Stimulated activated CD8-positive, alpha-beta memory T cell treated with anti-CD3 and anti-CD28 coated beads, Interleukin-2, amount 100 ng/mL, for 1 hour (primary cell): ENCODE results near the gene CASP10.
"Not testable (repeated sequence)": the region's sequence is repeated elsewhere in the genome, so short reads cannot be mapped to it uniquely, and the experiment has no call there.

Experiments used
- DNase-seq, 2 donors: peaks; one replicate each; pipeline ENCODE4 v3.0.0-alpha.2; 2020; ENCODE audit warnings: low read depth in 2 of 2

The CASP10 gene

GRCh38 chr2:201182650-201183364 is at the start of gene CASP10:
CASP10 (plus strand) TSS chr2:201183141; CDS start chr2:201185778, 2,637 bp downstream.
- no peak for DNase-seq

- no peak for DNase-seq
These were observed 47.6 kb upstream of the CASP10 start for GRCh38 chr2:201135386-201135785.

GRCh38 chr2:201136889-201137321 is 46.0 kb upstream of the CASP10 start:
- no peak for DNase-seq

GRCh38 chr2:201137505-201138400 is 45.2 kb upstream of the CASP10 start:
- no peak for DNase-seq

- no peak for DNase-seq
These were observed 44.5 kb upstream of the CASP10 start for GRCh38 chr2:201138401-201138970.

GRCh38 chr2:201138986-201139781 is 43.8 kb upstream of the CASP10 start:
- not testable (repeated sequence) for DNase-seq

GRCh38 chr2:201139836-201140604 is 42.9 kb upstream of the CASP10 start:
- no peak for DNase-seq

GRCh38 chr2:201144101-201145051 is 38.6 kb upstream of the CASP10 start:
- DNase-seq = no peak

- DNase-seq = no peak
These were observed 34.4 kb upstream of the CASP10 start for GRCh38 chr2:201148434-201148990.

GRCh38 chr2:201149064-201149820 is 33.7 kb upstream of the CASP10 start:
- no peak for DNase-seq

- not testable (repeated sequence) for DNase-seq
These were observed 33.1 kb upstream of the CASP10 start for GRCh38 chr2:201149821-201150165.

GRCh38 chr2:201150454-201151020 is 32.4 kb upstream of the CASP10 start:
- no peak for DNase-seq

- no peak for DNase-seq
These were observed 31.6 kb upstream of the CASP10 start for GRCh38 chr2:201151127-201151981.

GRCh38 chr2:201152517-201152916 is 30.4 kb upstream of the CASP10 start:
- DNase-seq = no peak

GRCh38 chr2:201152999-201153815 is 29.7 kb upstream of the CASP10 start:
- DNase-seq = no peak

- no peak for DNase-seq
These were observed 28.1 kb upstream of the CASP10 start for GRCh38 chr2:201154615-201155399.
